ENCODE results near the gene TIPARP.

TIPARP gene

GRCh38 chr3:156674046-156674910 is at the start of gene TIPARP:
Gene TIPARP (plus strand): TSS chr3:156674590. CDS start chr3:156677698, 3,108 bp downstream.
- peak; percentile 100 for DNase-seq

GRCh38 chr3:156626104-156626503 is 48.3 kb upstream of the TIPARP start:
- DNase-seq = peak; percentile 54

- no peak for DNase-seq
These were observed 46.3 kb upstream of the TIPARP start for GRCh38 chr3:156627946-156628569.

- no peak for DNase-seq
These were observed 45.4 kb upstream of the TIPARP start for GRCh38 chr3:156628836-156629618.

GRCh38 chr3:156630081-156630772 is 44.2 kb upstream of the TIPARP start:
- no peak for DNase-seq

GRCh38 chr3:156630773-156631093 is 43.7 kb upstream of the TIPARP start:
- no peak for DNase-seq

GRCh38 chr3:156631323-156631722 is 43.1 kb upstream of the TIPARP start:
- DNase-seq = no peak

- no peak for DNase-seq
These were observed 41.8 kb upstream of the TIPARP start for GRCh38 chr3:156632601-156633000.

- no peak for DNase-seq
These were observed 41.1 kb upstream of the TIPARP start for GRCh38 chr3:156633335-156633734.

- DNase-seq = no peak
These were observed 39.4 kb upstream of the TIPARP start for GRCh38 chr3:156635034-156635433.

GRCh38 chr3:156635973-156636372 is 38.4 kb upstream of the TIPARP start:
- no peak for DNase-seq

- DNase-seq = no peak
These were observed 36.8 kb upstream of the TIPARP start for GRCh38 chr3:156637480-156638022.

- no peak for DNase-seq
These were observed 36.1 kb upstream of the TIPARP start for GRCh38 chr3:156638271-156638670.

- DNase-seq = no peak
These were observed 34.9 kb upstream of the TIPARP start for GRCh38 chr3:156639414-156640023.

GRCh38 chr3:156641618-156641975 is 32.8 kb upstream of the TIPARP start:
- no peak for DNase-seq

- DNase-seq = peak; percentile 7
These were observed 31.4 kb upstream of the TIPARP start for GRCh38 chr3:156642750-156643728.

- DNase-seq = peak; percentile 63
These were observed 30.5 kb upstream of the TIPARP start for GRCh38 chr3:156643729-156644389.

GRCh38 chr3:156644958-156645357 is 29.4 kb upstream of the TIPARP start:
- no peak for DNase-seq

- DNase-seq = no peak
These were observed 27.4 kb upstream of the TIPARP start for GRCh38 chr3:156646958-156647357.

GRCh38 chr3:156648086-156648485 is 26.3 kb upstream of the TIPARP start:
- no peak for DNase-seq
